Fibroblast of upper back skin (primary cell): ENCODE measurements around the gene SFTPB.
A peak's percentile ranks its signal among the peaks of the same experiment; 100 is the strongest.

ENCODE experiments used
- DNase-seq: peaks from one replicate; pipeline ENCODE4 v3.0.0-alpha.2; 2013

Gene SFTPB

GRCh38 chr2:85699325-85699724 lies 31.3 kb upstream of the SFTPB start:
- no peak for DNase-seq

GRCh38 chr2:85698880-85699254 lies 30.9 kb upstream of the SFTPB start:
- no peak for DNase-seq

GRCh38 chr2:85698184-85698879 lies 30.3 kb upstream of the SFTPB start:
- no peak for DNase-seq

GRCh38 chr2:85697716-85698115 lies 29.7 kb upstream of the SFTPB start:
- DNase-seq: no peak

GRCh38 chr2:85697096-85697495 lies 29.1 kb upstream of the SFTPB start:
- DNase-seq: no peak

- DNase-seq: no peak
Observed at GRCh38 chr2:85695691-85696668, 28.0 kb upstream of the SFTPB start.

- no peak for DNase-seq
Observed at GRCh38 chr2:85695121-85695520, 27.1 kb upstream of the SFTPB start.

GRCh38 chr2:85694052-85695025 lies 26.3 kb upstream of the SFTPB start, which contains the start of gene GNLY:
GNLY (plus strand) TSS chr2:85694358; CDS start chr2:85694419, 61 bp downstream.
- DNase-seq: no peak

- peak; percentile 19 for DNase-seq
Observed at GRCh38 chr2:85692039-85692645, 24.1 kb upstream of the SFTPB start.

- DNase-seq: no peak
Observed at GRCh38 chr2:85690932-85691331, 22.9 kb upstream of the SFTPB start.

GRCh38 chr2:85684806-85685205 lies 16.8 kb upstream of the SFTPB start:
- no peak for DNase-seq

GRCh38 chr2:85684380-85684779 lies 16.4 kb upstream of the SFTPB start:
- DNase-seq: no peak

GRCh38 chr2:85682378-85682777 lies 14.4 kb upstream of the SFTPB start:
- DNase-seq: peak; percentile 10

GRCh38 chr2:85681776-85682175 lies 13.8 kb upstream of the SFTPB start:
- DNase-seq: no peak

GRCh38 chr2:85681372-85681763 lies 13.4 kb upstream of the SFTPB start:
- no peak for DNase-seq

- no peak for DNase-seq
Observed at GRCh38 chr2:85680707-85681371, 12.8 kb upstream of the SFTPB start.

GRCh38 chr2:85678794-85679672 lies 11.0 kb upstream of the SFTPB start:
- DNase-seq: peak; percentile 75

- DNase-seq: no peak
Observed at GRCh38 chr2:85678377-85678776, 10.4 kb upstream of the SFTPB start.

GRCh38 chr2:85675866-85676548 lies 8.0 kb upstream of the SFTPB start:
- no peak for DNase-seq

GRCh38 chr2:85675427-85675826 lies 7.4 kb upstream of the SFTPB start:
- no peak for DNase-seq
